ENCODE data around the gene INPP4A. TPM values are rescaled to one million over a fixed set of nuclear protein-coding genes. Genes with fewer than 3 reads are reported as not detected.

INPP4A gene
- total RNA-seq, 4 donors from 2014 or later, result 7.4 to 17.9 (median 9.4) TPM

DNA sequence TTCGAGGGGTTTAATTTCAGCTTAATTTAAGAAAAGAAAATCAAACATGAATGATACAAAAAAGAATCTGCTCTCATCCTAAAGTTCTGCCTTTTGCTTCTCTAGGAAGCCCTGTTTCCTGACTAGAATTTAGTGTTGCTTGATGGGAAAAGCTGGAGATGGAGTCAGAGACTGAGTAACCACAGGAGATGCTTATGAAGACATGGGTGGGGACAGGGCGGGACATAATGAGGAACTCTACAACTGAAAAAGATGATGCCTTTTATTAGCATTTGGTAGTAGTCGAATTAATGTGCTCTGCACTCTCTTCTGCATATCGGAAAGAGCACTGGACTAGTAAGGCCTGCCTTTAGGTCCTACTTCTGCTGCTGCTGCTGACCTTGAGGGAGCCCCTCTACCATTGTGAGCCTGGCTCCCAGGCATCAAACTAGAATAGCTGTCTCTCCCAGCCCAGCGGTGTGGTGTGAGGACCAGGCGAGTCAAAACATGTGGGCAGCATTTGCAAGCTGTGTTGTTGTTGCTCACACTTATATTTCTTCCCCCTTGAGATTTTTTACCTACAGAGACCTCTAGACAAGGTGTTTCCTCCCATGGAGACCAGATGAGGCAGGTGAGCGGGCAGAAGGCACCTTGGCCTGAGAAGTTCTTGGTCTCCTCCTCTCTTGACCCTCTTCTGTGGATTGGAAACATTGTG lies 61.5 kb downstream of the INPP4A start:
- H3K27me3 ChIP-seq, result no peaks in the 10 kb centered on the region
- TF ChIP-seq, protein P1, sequence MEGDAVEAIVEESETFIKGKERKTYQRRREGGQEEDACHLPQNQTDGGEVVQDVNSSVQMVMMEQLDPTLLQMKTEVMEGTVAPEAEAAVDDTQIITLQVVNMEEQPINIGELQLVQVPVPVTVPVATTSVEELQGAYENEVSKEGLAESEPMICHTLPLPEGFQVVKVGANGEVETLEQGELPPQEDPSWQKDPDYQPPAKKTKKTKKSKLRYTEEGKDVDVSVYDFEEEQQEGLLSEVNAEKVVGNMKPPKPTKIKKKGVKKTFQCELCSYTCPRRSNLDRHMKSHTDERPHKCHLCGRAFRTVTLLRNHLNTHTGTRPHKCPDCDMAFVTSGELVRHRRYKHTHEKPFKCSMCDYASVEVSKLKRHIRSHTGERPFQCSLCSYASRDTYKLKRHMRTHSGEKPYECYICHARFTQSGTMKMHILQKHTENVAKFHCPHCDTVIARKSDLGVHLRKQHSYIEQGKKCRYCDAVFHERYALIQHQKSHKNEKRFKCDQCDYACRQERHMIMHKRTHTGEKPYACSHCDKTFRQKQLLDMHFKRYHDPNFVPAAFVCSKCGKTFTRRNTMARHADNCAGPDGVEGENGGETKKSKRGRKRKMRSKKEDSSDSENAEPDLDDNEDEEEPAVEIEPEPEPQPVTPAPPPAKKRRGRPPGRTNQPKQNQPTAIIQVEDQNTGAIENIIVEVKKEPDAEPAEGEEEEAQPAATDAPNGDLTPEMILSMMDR (IDR thresholded peaks at IDR 0.05), result no peak
- TF ChIP-seq POLR2A (IDR thresholded peaks at IDR 0.05), result no peak
- H3K4me1 ChIP-seq, result peaks cover 4 to 63% (median 42%) of the 10 kb centered on the region in 3 donors
- no peaks in the 10 kb centered on the region for H3K36me3 ChIP-seq
- no peak for DNase-seq
- no peak overlapping the region for H3K4me3 ChIP-seq
- WGBS, 2 donors, result 70 to 75% methylated on average over 7 of the region's 7 CpGs
- intact Hi-C loops (cut with DNase I), result no loop called here
- H3K27ac ChIP-seq, result peak overlapping the region in 3 of 4 donors; percentile 66 to 76 (median 69)
- H3K9me3 ChIP-seq, result no peaks in the 10 kb centered on the region

DNA sequence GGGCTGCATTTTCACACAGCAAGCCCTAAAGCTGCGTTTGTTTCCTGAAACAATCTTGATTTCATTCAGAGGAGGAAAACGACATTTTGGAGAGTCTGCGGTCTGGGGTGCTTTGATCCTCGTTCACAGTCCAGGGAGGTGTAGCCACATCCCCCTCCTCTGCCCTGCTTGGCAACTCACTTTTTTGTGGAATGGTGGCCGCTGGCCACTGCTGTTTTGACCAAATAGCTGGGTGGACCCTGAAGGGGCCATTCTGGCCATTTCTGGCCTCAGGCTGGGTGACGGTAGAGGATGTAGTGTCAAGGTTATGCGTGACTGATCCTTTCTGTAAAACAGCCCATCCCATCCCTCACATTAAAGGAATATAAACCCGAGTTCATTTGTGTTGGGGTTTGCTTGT lies 62.2 kb downstream of the INPP4A start:
- H3K9me3 ChIP-seq, result no peaks in the 10 kb centered on the region
- TF ChIP-seq, protein P1 (IDR thresholded peaks at IDR 0.05), result no peak
- TF ChIP-seq POLR2A (IDR thresholded peaks at IDR 0.05), result no peak
- H3K27ac ChIP-seq, result peak overlapping the region in 3 of 4 donors; percentile 66 to 76 (median 69)
- intact Hi-C loops (cut with DNase I), result no loop called here
- peaks cover 4 to 63% (median 42%) of the 10 kb centered on the region in 3 donors for H3K4me1 ChIP-seq
- H3K27me3 ChIP-seq, result no peaks in the 10 kb centered on the region
- no peak for DNase-seq
- H3K4me3 ChIP-seq, result no peak overlapping the region
- no peaks in the 10 kb centered on the region for H3K36me3 ChIP-seq
- 88 to 96% methylated on average over 3 of the region's 8 CpGs for WGBS, 2 donors

DNA sequence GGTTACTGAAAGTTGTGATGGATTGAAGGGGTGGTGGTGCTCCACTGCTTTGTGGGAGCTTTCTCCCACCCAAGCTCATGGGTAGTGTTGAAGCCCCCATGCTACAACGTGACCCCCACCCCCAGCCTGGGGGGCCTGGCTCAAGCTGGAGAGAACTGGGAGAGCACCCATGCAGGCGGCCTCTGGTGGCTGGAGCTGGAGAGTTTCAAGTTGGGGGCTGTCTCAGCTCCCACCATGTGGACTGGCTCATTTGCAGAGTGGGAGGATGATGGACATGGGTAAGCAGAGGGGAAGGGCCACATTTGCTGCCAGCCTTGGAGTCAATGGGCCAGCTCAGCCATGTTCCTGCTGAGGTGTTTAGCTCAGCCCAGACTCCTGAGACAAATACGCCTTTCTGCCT lies 62.8 kb downstream of the INPP4A start:
- H3K27me3 ChIP-seq, result no peaks in the 10 kb centered on the region
- no peaks in the 10 kb centered on the region for H3K36me3 ChIP-seq
- peaks cover 4 to 63% (median 42%) of the 10 kb centered on the region in 3 donors for H3K4me1 ChIP-seq
- no peak overlapping the region for H3K4me3 ChIP-seq
- intact Hi-C loops (cut with DNase I), result no loop called here
- 71% methylated on average over 3 of the region's 3 CpGs; no CpG with 5 or more reads in 1 of the 2 donors for WGBS, 2 donors
- peak overlapping the region in 3 of 4 donors; percentile 49 to 78 (median 68) for H3K27ac ChIP-seq
- H3K9me3 ChIP-seq, result no peaks in the 10 kb centered on the region
- no peak for DNase-seq
- TF ChIP-seq POLR2A (IDR thresholded peaks at IDR 0.05), result no peak
- TF ChIP-seq, protein P1 (IDR thresholded peaks at IDR 0.05), result no peak

DNA sequence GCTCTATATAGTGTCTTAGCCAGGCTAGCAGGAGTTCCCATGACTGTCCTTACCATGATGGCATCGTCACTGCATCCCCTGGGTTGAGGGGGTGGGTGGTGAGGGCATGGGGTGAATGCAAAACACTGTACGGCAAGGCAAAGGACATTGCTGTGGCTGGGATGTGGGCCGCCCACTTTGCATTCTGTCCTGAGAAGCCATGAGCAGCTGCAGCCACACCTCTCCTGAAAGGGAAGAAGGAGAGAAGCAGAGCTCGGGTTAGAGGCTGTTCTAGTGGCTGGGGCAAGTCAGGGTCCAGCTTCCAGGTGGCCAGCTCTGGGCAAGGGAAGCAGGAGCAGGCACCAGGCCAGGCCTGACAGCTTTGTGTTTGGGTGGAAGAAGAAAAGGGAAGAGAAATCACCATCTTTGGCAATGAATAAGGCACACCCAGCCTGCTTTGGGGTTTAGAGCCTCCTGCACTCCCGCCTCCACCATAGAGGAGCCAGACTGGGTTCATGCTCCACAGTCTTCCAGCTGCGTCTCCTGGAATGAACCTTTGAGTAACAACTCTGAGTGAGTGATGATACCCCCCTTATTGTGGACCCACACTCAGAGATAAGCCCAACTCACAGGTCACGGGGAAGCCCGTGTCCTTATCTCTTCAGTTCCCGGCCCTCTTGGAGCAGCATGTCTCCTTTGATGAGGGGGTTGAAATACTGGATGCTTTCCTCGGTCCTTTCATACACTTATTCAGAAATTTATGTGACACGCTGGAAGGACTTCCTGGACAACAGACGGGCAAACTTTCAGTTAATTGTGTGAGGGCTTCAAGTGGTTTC lies 63.4 kb downstream of the INPP4A start:
- Histone ChIP-seq H3K4me1 (peaks cover 4 to 63% (median 42%) of the 10 kb centered on the region in 3 donors), H3K27me3 (no peaks in the 10 kb centered on the region), H3K4me3 (no peak overlapping the region), H3K27ac (peak overlapping the region in 3 of 4 donors; percentile 49 to 78 (median 68)), H3K36me3 (no peaks in the 10 kb centered on the region), H3K9me3 (no peaks in the 10 kb centered on the region)
- DNase-seq, result no peak
- WGBS, 2 donors, result 33 to 83% methylated on average over 1 to 2 of the region's 12 CpGs
- TF ChIP-seq, protein P1 (IDR thresholded peaks at IDR 0.05), result no peak
- TF ChIP-seq POLR2A (IDR thresholded peaks at IDR 0.05), result no peak
- intact Hi-C loops (cut with DNase I), result no loop called here

DNA sequence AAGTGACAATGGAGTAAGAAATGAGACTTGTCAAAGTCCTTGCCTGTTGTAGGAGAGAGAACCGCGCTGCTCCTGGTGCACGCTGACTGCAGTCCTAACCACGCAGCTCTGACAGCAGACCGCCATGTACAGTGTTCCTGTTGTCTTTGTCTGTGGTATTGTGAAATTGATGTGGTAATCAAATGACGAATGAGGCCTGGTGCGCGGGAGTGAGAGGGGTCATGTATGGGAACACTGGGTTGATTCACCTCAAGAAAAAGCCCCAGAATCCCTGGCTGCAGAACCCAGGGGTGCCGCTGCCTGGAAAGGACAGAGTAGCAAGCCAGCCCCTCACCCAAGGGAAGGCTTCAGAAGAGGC lies 64.0 kb downstream of the INPP4A start:
- 79 to 97% methylated on average over 7 to 8 of the region's 9 CpGs for WGBS, 2 donors
- Histone ChIP-seq H3K4me3 (no peak overlapping the region), H3K27ac (peak overlapping the region in 3 of 4 donors; percentile 49 to 78 (median 68)), H3K27me3 (no peaks in the 10 kb centered on the region), H3K4me1 (peaks cover 4 to 58% (median 37%) of the 10 kb centered on the region in 3 donors), H3K36me3 (no peaks in the 10 kb centered on the region), H3K9me3 (no peaks in the 10 kb centered on the region)
- intact Hi-C loops (cut with DNase I), result no loop called here
- peak in 1 of 4 donors; percentile 39 for TF ChIP-seq POLR2A (IDR thresholded peaks at IDR 0.05)
- TF ChIP-seq, protein P1 (IDR thresholded peaks at IDR 0.05), result no peak
- no peak for DNase-seq

Data from esophagus squamous epithelium (tissue), 5 donors.